Liver (tissue), 2 donors: ENCODE results near the gene ARHGEF4.
"Not testable (repeated sequence)": the region's sequence is repeated elsewhere in the genome, so short reads cannot be mapped to it uniquely, and the experiment has no call there.

Experiments
- TF ChIP-seq, protein P1 (sequence below): IDR thresholded peaks from 2 replicates; pipeline ENCODE4 v1.6.1; 2016; ENCODE audit warnings: antibody characterized with exemption, mild to moderate bottlenecking
- TF ChIP-seq, protein P2 (sequence below): fragments of 150-350 bp; IDR thresholded peaks from 2 replicates; pipeline ENCODE4 v1.5.1; 2017; ENCODE audit warnings: improper control_type of control experiment, low read depth, low read length; ENCODE audit not compliant: missing input control
- donor health status: healthy.

DNA sequence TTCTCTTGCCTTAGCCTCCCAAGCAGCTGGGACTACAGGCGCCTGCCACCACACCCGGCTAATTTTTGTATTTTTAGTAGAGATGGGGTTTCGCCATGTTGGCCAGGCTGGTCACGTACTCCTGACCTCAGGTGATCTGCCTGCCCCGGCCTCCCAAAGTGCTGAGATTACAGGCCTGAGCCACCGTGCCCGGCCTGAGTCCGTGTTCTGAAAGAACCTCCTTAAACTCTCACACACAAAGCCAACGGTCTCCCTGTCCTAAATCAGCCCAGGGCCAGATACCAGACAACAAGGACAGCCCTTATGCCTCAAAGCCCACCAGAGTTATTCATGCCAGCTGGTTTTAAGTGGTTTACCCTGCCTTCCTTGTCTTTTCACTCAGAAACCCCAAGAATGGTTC, 64.9 kb downstream of the ARHGEF4 start:
- TF ChIP-seq, protein P1, sequence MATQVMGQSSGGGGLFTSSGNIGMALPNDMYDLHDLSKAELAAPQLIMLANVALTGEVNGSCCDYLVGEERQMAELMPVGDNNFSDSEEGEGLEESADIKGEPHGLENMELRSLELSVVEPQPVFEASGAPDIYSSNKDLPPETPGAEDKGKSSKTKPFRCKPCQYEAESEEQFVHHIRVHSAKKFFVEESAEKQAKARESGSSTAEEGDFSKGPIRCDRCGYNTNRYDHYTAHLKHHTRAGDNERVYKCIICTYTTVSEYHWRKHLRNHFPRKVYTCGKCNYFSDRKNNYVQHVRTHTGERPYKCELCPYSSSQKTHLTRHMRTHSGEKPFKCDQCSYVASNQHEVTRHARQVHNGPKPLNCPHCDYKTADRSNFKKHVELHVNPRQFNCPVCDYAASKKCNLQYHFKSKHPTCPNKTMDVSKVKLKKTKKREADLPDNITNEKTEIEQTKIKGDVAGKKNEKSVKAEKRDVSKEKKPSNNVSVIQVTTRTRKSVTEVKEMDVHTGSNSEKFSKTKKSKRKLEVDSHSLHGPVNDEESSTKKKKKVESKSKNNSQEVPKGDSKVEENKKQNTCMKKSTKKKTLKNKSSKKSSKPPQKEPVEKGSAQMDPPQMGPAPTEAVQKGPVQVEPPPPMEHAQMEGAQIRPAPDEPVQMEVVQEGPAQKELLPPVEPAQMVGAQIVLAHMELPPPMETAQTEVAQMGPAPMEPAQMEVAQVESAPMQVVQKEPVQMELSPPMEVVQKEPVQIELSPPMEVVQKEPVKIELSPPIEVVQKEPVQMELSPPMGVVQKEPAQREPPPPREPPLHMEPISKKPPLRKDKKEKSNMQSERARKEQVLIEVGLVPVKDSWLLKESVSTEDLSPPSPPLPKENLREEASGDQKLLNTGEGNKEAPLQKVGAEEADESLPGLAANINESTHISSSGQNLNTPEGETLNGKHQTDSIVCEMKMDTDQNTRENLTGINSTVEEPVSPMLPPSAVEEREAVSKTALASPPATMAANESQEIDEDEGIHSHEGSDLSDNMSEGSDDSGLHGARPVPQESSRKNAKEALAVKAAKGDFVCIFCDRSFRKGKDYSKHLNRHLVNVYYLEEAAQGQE: not testable (repeated sequence)
- TF ChIP-seq, protein P2, sequence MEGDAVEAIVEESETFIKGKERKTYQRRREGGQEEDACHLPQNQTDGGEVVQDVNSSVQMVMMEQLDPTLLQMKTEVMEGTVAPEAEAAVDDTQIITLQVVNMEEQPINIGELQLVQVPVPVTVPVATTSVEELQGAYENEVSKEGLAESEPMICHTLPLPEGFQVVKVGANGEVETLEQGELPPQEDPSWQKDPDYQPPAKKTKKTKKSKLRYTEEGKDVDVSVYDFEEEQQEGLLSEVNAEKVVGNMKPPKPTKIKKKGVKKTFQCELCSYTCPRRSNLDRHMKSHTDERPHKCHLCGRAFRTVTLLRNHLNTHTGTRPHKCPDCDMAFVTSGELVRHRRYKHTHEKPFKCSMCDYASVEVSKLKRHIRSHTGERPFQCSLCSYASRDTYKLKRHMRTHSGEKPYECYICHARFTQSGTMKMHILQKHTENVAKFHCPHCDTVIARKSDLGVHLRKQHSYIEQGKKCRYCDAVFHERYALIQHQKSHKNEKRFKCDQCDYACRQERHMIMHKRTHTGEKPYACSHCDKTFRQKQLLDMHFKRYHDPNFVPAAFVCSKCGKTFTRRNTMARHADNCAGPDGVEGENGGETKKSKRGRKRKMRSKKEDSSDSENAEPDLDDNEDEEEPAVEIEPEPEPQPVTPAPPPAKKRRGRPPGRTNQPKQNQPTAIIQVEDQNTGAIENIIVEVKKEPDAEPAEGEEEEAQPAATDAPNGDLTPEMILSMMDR: not testable (repeated sequence)
